Measurements from ENCODE around the gene RNU1-3. TPM values are rescaled to one million over a fixed set of nuclear protein-coding genes. Genes with fewer than 3 reads are reported as not detected.
A peak's percentile ranks its signal among the peaks of the same experiment; 100 is the strongest.
"Not testable (repeated sequence)": the region's sequence is repeated elsewhere in the genome, so short reads cannot be mapped to it uniquely, and the experiment has no call there.

Gene RNU1-3
- total RNA-seq, 3 donors from 2014 or later: 2,195 to 6,222 (median 2,378) TPM

DNA sequence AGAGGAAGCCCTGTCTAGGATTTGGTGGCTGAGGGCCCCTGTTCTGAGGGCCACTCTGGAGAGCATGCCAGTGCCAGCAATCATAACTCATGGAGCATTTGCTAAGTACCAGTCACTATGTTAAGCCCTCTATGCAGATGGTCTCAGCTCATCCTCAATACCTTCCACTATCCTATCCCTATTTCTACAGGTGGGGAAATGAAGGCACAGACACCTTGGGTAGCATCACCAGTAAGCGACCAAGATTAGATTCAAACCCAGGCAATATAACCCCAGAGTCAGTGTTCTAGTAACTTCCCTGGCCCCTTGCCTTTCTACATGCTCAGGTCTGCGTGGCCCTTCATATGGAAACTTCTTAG is 45.5 kb downstream of the RNU1-3 start:
- ATAC-seq: no peak
- intact Hi-C loops (cut with DNase I, micrococcal nuclease): no loop called here
- TF ChIP-seq, protein P1, sequence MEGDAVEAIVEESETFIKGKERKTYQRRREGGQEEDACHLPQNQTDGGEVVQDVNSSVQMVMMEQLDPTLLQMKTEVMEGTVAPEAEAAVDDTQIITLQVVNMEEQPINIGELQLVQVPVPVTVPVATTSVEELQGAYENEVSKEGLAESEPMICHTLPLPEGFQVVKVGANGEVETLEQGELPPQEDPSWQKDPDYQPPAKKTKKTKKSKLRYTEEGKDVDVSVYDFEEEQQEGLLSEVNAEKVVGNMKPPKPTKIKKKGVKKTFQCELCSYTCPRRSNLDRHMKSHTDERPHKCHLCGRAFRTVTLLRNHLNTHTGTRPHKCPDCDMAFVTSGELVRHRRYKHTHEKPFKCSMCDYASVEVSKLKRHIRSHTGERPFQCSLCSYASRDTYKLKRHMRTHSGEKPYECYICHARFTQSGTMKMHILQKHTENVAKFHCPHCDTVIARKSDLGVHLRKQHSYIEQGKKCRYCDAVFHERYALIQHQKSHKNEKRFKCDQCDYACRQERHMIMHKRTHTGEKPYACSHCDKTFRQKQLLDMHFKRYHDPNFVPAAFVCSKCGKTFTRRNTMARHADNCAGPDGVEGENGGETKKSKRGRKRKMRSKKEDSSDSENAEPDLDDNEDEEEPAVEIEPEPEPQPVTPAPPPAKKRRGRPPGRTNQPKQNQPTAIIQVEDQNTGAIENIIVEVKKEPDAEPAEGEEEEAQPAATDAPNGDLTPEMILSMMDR (IDR thresholded peaks at IDR 0.05): peak; percentile 6
- no peak overlapping the region for H3K4me3 ChIP-seq
- peaks cover 19% of the 10 kb centered on the region for H3K4me1 ChIP-seq (ENCODE audit: low read depth)
- peaks cover 6% of the 10 kb centered on the region for H3K36me3 ChIP-seq (ENCODE audit: low read depth)
- no peaks in the 10 kb centered on the region for H3K9me3 ChIP-seq
- DNase-seq: no peak

DNA sequence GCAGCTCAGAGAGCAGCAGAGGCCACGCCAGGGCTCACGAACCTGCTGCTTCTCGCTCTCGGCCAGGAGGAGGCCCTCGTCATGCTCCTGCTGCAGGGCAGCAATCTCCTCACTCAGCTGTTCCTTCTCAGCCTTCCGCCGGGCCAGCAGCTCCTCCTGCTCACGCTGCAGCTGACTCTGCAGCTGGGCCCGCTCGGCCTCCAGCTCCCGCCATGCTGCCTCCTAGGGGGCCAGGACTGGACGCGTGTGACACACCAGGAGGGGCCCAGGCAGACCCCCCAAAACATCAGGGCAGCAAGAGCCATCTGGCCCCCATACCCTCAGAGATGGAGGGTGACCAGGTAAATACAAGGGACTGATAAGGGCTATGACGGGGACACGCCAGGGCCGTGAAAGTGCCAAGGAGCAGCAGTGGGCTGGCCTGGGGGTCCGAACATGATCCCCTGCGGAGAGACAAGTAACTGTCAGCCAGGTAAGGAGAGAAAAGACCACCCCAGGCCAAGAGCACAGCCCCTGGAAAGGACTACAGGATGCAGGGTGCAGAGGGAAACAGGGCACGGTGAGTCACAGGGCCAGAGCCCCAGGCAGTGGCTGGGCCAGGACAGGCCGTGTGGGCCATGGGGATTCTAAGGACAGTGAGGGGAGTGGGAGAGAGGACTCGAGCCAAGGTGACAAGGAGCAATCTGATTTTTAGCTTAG is 46.8 kb downstream of the RNU1-3 start:
- H3K4me3 ChIP-seq; intact Hi-C loops (cut with DNase I, micrococcal nuclease); ATAC-seq; H3K9me3 ChIP-seq; H3K36me3 ChIP-seq (ENCODE audit: low read depth): not testable (repeated sequence)
- DNase-seq: peak; percentile 18 to 62 (median 46)
- peaks cover 18% of the 10 kb centered on the region for H3K4me1 ChIP-seq (ENCODE audit: low read depth)

DNA sequence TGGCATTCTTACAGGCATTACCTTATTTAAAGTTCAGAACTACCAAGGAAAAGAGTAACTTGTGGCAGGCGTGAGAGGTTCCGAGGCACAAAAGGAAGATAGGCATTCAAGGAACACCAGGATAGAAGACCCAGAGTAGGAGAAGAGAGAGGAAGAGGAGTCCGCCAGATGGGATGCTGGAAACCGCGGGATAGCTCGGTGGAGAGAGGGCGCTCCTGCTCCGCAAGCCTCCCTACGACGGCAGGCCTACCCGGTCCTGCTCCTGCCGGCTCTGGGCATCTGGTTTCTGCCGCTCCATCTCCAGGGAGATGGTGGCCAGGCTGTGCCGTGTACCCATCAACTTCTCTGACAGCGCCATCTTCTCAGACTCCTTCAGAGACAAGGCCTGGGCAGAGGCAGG is 48.0 kb downstream of the RNU1-3 start:
- no peak for ATAC-seq
- intact Hi-C loops (cut with DNase I, micrococcal nuclease): no loop called here
- peak; percentile 8 to 65 (median 47) for DNase-seq

DNA sequence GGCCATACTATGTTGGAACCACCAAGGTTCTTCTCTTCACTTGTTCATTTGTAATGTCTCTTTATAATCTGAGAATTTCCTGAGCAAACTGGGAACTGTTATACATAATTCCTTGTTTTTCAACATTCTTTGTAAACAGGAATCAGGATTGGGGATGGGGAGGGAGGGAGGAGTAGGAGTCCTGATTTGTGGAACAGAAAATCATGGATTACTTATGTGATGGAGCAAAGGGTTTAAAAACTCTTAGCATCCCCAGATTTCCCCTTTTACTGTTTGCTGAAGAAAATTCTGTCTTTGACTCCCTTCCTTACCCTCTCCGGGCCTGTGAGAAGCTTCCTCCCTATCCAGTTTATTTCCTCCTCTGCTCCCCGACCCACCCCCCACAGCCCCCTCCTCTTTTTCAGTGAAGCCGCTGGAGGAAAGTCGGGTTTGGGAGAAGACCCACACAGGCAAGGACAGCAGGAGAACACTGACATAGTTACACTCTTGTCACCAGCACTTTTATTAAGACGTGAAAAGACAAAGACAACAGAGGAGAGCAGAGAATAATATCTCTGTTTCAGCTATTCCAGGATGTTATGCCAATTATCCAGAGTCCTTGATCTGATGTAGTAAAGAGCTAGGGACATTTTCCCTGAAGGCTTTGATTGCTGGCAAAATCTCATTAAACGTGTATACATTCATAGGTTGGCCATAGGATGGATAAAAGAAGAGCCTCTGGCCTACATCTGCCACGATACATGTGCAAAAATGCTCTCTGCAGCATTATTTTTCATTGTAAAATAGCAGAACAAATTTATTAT is 48.8 kb downstream of the RNU1-3 start:
- ATAC-seq: no peak
- TF ChIP-seq, protein P1 (IDR thresholded peaks at IDR 0.05): no peak
- no peak overlapping the region for H3K4me3 ChIP-seq
- no peaks in the 10 kb centered on the region for H3K9me3 ChIP-seq
- H3K4me1 ChIP-seq (ENCODE audit: low read depth): peaks cover 7% of the 10 kb centered on the region
- intact Hi-C loops (cut with DNase I, micrococcal nuclease): no loop called here
- DNase-seq: no peak
- H3K36me3 ChIP-seq (ENCODE audit: low read depth): no peaks in the 10 kb centered on the region

More for the DNA sequence above, 48.0 kb downstream of the RNU1-3 start:
- peaks cover 10% of the 10 kb centered on the region for H3K4me1 ChIP-seq (ENCODE audit: low read depth)
- no peaks in the 10 kb centered on the region for H3K9me3 ChIP-seq
- no peaks in the 10 kb centered on the region for H3K36me3 ChIP-seq (ENCODE audit: low read depth)
- TF ChIP-seq, protein P1 (IDR thresholded peaks at IDR 0.05): no peak
- no peak overlapping the region for H3K4me3 ChIP-seq

DNA sequence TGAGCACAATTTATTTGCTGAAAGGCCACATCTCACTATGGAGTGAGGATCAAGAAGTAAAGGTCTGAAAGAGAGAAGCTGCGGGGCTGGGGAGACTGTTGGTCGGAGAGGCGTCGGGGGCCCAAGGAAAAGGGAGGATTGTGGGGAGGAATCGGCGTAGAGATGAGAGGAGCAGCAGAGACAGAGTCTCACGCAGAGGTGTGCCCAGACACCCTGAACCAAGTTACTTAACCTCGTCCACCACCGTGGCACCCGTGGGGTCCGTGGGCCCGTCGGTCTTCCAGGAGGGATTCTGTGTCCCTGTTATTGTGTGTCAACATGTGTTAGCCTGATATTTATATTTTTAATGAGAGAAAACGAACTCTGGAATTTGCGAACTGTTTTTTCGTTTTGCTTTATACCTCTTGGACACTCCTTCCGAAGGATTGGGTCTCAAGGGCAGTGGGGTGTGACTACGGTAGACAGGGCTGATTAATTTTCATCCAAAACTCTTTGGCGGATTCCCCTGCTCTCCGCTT is 49.6 kb downstream of the RNU1-3 start:
- DNase-seq (peak; percentile 7 to 56 (median 37)), ATAC-seq (no peak)
- Histone ChIP-seq H3K4me1 (ENCODE audit: low read depth) (peaks cover 11% of the 10 kb centered on the region), H3K9me3 (no peaks in the 10 kb centered on the region), H3K4me3 (no peak overlapping the region), H3K36me3 (ENCODE audit: low read depth) (no peaks in the 10 kb centered on the region)
- TF ChIP-seq, protein P1 (IDR thresholded peaks at IDR 0.05): no peak
- intact Hi-C loops (cut with DNase I, micrococcal nuclease): no loop called here

Other genes with a start within 250 kb of the RNU1-3 start
- gene SPATA21, start 229.5 kb downstream of the RNU1-3 start, total RNA-seq: under 1 TPM in 1 of 3 donors, not detected in 2; 0.22 TPM
- 10 to 100 TPM; 34.4 to 50.9 (median 43.8) TPM for gene NECAP2, start 226.2 kb downstream of the RNU1-3 start, total RNA-seq
- gene RNU1-1, start 152.7 kb downstream of the RNU1-3 start, total RNA-seq: 1,000 to 10,000 TPM; 2,195 to 6,222 (median 2,378) TPM
- gene NBPF1, start 53.4 kb downstream of the RNU1-3 start, total RNA-seq: 100 to 1,000 TPM in 2 of 3 donors, 10 to 100 TPM in 1; 80.2 to 169 (median 104) TPM
- 1,000 to 10,000 TPM; 2,195 to 6,222 (median 2,378) TPM for gene RNU1-4, start 73.6 kb upstream of the RNU1-3 start, total RNA-seq
- gene RNU1-2, start 229.0 kb upstream of the RNU1-3 start, total RNA-seq: 1,000 to 10,000 TPM; 2,195 to 6,222 (median 2,378) TPM